GM18873 (cell line): Measurements from ENCODE around the gene CLCN6.

ENCODE experiments used
- ATAC-seq: cut with Tn5 transposase; IDR thresholded peaks from one replicate; pipeline ENCODE4 v1.9.1; 2021; ENCODE audit warnings: mild to moderate bottlenecking, moderate library complexity, moderate number of reproducible peaks; ENCODE audit not compliant: unreplicated experiment, low FRiP score

The CLCN6 gene

DNA sequence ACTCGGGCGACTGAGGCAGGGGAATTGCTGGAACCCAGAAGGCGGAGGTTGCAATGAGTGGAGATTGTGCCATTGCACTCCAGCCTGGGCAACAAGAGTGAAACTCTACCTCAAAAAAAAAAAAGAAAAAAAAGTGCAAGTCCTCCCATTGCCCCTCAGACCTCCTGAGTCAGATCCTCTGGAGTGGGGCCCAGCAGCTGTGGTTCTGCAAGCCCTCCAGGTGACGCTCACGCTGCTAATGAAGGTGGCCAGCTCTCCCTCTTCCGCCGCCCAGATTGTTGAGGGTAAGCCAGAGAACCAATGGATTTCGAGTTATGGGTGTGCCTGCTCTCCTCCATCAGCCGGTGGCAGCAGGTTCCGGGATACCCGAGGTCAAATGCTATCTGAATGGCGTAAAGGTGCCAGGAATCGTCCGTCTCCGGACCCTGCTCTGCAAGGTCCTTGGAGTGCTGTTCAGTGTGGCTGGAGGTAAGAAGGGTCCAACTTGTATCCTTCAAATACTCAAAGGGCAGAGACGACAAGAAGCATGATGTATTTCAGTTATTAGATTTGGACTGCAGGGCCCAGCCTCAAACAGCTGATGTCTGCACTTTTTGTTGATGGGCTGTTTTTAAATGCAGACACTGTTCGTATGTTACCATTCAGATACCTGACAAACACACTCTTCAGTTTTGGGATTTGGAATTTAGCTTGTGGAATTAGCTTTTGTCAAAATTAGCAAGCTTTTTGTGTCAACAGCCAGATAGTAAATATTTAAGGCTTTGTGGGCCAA, 17.6 kb downstream of the CLCN6 start:
- no peak for ATAC-seq

DNA sequence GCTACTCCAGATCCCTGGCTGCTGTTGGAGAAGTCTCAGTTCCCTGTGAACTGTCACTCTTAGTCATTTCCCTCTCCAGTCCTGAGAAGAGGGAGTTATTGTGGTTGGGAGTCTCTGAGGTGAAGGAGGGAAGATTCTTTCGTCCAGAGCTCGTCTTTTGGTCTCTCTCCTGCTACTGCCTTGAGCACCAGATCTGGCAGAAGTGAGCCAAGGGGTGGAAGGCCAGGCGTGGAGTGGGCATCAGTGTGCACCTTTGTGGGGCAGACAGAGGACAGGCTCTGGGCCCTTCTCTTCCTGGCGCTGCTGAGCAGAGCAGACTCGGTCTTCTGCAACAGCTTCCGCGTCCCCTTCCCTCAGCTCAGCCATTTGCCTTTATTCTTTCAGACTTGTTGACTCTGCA, 19.1 kb downstream of the CLCN6 start:
- no peak for ATAC-seq

DNA sequence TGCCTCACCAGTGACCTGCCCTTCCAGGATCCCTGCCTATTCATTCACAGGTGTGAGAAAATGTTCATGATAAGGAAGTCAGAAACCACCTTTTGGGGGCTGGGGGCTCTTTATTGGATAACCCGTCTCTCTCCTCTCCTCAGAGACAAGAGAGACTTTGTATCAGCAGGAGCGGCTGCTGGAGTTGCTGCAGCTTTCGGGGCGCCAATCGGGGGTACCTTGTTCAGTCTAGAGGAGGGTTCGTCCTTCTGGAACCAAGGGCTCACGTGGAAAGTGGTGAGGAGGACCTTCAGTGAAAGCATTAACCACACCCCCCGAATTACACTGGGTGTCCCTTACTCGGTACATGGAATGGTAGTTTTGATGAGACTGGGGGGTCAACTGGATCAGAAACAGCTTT, 21.0 kb downstream of the CLCN6 start:
- ATAC-seq = no peak

DNA sequence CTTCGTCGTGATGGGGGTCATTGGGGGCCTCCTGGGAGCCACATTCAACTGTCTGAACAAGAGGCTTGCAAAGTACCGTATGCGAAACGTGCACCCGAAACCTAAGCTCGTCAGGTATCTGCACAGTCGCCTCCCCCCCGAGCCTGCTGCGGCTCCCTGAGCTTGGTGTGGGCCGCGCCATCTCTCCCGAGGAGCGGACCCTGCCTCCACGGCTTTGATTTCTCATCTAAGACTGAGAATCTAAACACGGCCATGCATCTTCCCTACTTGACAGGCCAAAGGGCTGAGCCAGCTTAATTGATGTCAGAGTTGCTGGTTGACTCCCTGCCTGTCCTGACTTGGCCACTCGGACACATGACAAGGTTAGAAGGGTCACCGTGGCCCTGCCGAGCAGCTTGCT, 22.5 kb downstream of the CLCN6 start:
- ATAC-seq = no peak

DNA sequence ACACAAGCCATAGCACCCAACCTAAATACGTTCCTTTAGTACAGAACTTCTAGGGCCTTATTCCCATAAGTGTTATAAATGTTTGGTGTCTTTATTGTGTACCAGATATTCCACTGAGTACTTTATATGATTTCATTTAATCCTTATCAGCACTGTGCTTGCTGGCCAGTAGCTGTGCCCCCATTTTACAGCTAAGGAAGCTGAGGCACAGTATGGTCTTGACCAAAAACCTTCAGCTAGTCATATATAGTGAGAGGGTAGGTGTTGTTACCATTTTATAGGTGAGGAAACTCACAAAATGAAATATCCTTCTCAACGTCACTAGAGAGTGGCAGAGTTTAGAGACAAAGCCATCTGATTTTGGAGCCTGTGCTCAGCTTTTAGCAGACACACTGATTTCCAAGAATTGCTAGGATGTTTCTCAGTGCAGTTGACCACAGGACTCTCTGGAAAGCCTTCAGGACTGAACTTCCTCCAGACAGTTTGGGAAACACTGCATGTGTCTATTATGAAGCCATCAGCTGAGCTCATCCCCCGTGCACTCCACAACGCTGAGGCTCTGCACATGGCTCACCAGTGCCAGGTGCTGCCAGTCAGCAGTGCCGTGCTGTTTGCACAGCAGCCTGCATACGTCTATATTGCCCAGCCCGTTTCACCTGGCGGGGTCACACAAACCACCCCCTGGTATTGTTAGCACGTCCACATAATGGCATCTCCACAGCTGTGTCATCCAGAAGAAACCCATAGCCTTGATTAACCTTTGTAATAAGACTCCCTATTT, 26.1 kb downstream of the CLCN6 start:
- no peak for ATAC-seq

DNA sequence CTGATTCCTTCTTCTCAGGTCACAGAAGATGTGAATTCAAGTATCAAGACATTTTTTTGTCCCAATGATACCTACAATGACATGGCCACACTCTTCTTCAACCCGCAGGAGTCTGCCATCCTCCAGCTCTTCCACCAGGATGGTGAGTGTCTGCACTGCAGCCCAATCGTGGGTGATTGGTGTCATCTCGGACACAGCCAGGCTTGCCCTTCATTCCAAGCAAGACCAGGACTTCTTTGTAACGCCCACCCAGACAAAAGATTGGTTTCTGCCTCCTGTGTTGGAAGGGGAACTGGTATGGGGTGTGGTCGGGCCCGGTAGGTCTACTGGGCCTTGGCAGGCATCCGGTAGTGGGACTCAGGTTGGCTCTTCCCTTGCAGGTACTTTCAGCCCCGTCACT, 27.5 kb downstream of the CLCN6 start:
- ATAC-seq = no peak

DNA sequence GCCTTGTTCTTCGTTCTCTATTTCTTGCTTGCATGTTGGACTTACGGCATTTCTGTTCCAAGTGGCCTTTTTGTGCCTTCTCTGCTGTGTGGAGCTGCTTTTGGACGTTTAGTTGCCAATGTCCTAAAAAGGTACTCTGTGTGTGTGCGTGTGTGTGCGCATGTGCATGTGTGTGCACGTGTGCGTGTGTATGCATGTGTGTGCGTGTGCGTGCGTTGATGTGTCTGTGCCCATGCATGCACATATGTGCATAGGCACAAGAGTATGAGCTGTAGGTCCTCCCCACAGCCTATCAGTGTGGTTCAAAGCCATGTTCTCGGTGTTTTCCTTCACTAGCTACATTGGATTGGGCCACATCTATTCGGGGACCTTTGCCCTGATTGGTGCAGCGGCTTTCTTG, 27.9 kb downstream of the CLCN6 start:
- ATAC-seq = no peak

DNA sequence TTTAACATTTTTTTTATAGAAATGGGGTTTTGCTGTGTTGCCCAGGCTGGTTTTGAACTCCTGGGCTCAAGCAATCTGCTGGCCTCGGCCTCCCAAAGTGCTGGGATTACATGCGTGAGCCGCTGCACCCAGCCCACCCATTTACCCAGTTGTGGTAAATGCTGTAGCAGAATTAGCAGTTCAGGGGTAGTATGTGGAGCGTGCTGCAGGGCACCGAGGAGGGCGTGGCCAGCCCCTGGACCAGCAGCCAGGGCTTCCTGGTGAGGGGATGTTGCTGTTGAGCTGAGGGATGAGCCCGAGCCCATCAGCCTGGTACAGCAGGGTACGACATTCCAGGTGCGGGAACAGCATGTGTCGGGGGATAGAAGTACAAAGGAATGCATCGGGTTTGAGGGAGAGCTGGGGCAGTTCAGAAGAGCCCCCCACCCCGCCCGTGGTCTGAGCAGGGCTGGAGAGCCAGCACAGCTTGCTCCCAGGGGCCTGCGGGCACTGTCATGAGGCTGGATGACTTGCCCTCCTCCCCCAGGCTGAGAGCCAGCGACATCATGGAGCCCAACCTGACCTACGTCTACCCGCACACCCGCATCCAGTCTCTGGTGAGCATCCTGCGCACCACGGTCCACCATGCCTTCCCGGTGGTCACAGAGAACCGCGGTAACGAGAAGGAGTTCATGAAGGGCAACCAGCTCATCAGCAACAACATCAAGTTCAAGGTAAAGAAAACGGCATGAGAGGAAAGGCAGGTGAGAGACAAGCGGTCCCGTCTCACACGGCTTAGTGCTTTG, 29.6 kb downstream of the CLCN6 start:
- no peak for ATAC-seq

DNA sequence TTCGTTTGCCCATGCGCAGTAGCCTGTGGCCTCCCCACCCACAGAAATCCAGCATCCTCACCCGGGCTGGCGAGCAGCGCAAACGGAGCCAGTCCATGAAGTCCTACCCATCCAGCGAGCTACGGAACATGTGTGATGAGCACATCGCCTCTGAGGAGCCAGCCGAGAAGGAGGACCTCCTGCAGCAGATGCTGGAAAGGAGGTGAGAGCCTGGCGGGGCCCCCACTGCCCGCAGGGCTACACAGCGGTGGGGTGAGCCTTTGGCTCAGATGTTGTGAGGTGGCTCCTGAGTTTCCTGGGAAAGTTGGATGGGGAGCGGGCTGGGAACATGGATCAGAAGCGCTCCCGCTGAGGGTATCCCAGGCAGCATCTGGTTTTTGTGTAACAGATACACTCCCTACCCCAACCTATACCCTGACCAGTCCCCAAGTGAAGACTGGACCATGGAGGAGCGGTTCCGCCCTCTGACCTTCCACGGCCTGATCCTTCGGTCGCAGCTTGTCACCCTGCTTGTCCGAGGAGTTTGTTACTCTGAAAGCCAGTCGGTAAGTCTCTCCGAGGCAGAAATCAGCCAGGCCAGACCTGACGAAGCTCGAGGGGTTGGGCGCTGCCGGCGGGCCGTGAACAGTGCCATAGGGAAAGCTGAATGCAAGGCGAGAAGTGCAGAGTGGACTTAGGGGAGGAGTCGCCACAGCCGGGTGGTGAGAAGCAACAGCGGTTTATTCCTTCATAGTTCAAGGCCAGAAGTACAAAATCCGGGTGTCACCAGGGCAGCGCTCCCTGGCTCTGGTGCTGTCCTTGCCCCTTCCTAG, 31.2 kb downstream of the CLCN6 start:
- ATAC-seq = no peak

DNA sequence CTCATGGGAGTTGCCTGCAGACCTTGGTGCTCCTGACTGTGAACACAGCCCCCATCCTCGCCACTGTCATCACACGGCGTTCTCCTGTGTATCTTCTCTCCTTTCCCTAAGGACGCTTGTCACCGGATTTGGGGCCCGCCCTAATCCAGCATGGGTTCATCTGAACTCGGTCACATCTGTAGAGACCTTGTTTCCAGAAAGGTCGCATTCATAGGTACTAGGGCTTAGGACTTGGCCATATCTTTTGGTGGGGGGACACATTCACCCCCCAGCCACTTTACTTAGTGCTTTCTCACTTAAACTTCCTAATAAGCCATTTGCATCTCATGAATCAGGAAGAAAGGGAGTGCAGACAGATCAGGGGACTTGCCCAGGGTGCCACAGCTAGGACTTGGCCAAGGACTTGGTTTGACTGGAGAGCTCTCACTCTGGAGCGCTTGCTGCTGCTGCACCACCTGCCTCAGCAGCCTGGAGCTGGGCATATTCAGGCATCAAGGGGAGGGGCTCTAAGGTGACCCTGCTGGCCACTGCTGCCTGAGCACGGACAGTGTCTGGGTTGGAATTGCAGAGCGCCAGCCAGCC, 31.9 kb downstream of the CLCN6 start:
- no peak for ATAC-seq

DNA sequence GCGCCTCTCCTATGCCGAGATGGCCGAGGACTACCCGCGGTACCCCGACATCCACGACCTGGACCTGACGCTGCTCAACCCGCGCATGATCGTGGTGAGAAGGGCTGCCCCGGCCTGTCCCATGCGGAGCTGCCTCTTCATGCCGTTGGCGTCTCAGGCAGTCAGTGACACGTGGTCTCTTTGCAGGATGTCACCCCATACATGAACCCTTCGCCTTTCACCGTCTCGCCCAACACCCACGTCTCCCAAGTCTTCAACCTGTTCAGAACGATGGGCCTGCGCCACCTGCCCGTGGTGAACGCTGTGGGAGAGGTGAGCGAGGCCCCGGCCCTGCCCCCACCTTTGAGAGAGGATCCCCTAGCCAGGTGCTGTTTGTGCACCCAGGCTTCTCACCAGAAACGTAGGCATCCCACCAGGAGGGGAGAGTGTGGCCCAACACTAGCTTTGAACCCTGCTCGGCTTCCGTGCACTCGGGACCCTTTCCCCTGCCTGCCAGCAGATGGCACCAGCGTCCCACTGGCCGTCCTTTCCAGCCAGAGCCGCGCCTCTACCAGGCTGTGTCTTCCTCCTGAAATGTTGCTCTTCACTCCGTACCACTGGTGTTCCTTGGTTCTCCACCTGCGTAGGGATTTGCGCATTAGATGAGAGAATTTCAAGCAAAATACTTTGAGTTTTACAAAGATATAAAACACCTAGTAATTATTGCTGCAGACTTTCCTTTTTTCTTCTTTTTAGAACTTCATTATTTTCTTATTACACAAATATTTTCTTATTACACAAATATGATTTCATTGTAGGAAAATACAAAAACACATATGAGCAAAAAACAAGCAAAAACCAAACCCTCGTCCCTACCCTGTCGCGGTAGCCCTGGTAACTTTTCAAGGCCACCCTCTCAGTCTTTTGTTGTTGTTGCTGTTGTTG, 32.6 kb downstream of the CLCN6 start:
- no peak for ATAC-seq

DNA sequence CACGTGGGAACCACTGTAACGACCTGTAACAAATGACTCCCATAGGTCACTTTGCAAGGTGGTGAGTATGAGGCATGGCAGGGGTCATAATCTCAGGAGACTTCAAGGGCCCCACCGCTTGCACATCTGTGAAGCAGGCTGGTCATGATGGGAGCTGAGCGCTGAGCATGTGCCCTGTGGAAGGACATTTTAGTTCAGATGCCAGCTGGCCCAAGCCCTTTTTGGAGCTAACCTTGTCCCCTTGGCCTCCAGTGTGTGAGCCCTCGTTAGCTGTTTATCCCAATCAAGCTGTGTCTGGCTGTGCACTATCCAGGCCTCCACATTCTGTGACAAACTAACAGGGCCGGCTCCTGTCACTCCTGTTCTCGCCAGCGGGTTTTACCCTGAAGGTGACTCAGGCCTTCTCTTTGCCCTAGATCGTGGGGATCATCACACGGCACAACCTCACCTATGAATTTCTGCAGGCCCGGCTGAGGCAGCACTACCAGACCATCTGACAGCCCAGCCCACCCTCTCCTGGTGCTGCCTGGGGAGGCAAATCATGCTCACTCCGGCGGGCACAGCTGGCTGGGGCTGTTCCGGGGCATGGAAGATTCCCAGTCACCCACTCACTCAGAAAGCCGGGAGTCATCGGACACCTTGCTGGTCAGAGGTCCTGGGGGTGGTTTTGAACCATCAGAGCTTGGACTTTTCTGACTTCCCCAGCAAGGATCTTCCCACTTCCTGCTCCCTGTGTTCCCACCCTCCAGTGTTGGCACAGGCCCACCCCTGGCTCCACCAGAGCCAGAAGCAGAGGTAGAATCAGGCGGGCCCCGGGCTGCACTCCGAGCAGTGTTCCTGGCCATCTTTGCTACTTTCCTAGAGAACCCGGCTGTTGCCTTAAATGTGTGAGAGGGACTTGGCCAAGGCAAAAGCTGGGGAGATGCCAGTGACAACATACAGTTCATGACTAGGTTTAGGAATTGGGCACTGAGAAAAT, 34.0 kb downstream of the CLCN6 start:
- no peak for ATAC-seq

DNA sequence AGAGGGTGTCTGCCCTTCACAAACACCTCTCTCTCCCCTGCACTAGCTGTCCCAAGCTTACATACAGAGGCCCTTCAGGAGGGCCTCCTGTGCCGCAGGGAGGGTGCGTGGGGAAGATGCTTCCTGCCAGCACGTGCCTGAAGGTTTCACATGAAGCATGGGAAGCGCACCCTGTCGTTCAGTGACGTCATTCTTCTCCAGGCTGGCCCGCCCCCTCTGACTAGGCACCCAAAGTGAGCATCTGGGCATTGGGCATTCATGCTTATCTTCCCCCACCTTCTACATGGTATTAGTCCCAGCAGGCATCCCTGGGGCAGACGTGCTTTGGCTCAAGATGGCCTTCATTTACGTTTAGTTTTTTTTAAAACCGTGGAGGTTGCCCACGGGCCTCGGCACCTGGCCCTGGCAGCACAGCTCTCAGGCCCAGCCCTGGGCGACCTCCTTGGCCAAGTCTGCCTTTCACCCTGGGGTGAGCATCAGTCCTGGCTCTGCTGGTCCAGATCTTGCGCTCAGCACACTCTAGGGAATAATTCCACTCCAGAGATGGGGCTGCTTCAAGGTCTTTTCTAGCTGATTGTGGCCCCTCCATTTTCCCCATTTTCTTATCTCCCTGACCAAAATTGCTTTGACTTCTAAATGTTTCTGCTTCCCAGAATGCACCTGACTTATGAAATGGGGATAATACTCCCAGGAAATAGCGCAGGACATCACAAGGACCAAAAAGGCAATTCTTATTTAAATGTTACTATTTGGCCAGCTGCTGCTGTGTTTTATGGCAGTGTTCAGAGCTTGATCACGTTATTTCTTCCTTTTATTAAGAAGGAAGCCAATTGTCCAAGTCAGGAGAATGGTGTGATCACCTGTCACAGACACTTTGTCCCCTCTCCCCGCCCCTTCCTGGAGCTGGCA, 35.5 kb downstream of the CLCN6 start:
- ATAC-seq = no peak

DNA sequence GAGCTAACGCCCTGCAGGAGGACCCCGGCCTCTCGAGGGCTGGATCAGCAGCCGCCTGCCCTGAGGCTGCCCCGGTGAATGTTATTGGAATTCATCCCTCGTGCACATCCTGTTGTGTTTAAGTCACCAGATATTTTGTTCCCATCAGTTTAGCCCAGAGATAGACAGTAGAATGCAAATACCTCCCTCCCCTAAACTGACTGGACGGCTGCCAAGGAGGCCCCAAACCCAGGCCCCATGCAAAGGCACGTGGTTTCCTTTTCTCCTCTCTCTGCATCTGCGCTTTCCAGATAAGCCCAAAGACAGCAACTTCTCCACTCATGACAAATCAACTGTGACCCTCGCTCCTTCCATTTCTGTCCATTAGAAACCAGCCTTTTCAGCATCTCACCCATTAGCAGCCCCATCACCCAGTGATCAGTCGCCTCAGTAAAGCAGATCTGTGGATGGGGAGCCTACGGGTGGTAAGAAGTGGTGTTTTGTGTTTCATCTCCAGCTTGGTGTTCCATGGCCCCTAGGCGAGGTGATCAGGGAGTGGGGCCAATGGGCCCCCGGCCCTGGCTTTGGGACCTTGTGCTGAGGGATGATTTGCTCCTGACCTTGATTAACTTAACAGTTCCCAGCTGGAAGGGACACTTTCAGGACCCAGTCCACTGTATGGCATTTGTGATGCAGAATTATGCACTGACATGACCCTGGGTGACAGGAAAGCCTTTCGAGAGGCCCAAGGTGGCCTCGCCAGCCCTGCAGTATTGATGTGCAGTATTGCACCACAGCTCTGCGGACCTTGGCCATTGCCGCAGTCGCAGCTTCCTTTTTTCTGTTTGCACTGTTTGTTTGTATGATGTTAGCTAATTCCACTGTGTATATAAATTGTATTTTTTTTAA, 36.4 kb downstream of the CLCN6 start:
- no peak for ATAC-seq

DNA sequence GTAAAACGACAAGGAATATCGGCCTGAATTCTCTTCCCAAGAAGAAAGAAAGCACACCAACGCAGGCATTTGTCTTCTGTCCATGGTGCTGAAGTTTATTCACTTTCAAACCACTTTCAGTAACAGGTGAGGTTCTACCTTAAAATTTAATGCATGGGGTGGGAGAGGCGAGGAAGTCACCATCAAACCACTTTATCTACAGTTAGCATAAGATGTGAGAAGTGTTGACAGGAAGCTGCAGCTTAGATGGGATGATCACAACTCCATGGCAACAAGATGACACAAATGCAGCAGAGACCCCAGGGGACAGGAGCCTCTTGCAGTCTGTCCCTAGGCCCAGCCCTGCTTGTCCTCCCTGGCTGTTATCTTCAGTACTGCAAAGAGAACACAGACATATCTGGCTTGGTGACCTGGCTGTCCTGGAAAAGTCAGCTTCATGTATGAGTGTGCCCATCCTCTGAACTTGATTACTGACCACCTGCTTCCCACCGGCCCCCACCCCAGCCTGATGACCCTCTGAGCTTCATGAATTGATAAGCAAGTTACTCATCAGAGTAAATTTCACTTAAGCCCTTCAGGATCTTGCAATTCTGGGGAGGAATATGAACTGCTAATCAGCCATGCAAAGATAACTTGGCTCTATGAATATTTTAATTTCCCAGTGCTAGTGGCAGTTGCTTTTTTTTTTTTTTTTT, 39.8 kb downstream of the CLCN6 start:
- no peak for ATAC-seq
